22Rv1 (cell line): ENCODE data around the gene ELF2.
"Not testable (repeated sequence)": the region's sequence is repeated elsewhere in the genome, so short reads cannot be mapped to it uniquely, and the experiment has no call there.

Experiments
- ZFX ChIP-seq: fragments of 450-650 bp; IDR thresholded peaks from 2 replicates; pipeline ENCODE4 v1.6.1; 2017; ENCODE audit warnings: antibody characterized with exemption, borderline replicate concordance
- TF ChIP-seq, protein P1 (sequence below): fragments of 450-650 bp; IDR thresholded peaks from 2 replicates; pipeline ENCODE4 v1.5.1; 2017; ENCODE audit warnings: mild to moderate bottlenecking

DNA sequence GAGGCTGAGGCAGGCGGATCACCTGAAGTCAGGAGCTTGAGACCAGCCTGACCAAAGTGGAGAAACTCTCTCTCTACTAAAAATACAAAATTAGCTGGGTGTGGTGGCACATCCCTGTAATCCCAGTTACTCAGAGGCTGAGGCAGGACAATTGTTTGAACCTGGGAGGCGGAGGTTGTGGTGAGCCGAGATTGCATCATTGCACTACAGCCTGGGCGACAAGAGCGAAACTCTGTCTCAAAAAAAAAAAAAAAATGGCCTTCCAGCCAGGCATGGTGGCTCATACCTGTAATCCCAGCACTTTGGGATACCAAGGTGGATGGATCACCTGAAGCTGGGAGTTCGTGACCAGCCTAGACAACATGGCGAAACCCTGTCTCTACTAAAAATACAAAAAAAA is 168.7 kb downstream of the ELF2 start:
- TF ChIP-seq, protein P1, sequence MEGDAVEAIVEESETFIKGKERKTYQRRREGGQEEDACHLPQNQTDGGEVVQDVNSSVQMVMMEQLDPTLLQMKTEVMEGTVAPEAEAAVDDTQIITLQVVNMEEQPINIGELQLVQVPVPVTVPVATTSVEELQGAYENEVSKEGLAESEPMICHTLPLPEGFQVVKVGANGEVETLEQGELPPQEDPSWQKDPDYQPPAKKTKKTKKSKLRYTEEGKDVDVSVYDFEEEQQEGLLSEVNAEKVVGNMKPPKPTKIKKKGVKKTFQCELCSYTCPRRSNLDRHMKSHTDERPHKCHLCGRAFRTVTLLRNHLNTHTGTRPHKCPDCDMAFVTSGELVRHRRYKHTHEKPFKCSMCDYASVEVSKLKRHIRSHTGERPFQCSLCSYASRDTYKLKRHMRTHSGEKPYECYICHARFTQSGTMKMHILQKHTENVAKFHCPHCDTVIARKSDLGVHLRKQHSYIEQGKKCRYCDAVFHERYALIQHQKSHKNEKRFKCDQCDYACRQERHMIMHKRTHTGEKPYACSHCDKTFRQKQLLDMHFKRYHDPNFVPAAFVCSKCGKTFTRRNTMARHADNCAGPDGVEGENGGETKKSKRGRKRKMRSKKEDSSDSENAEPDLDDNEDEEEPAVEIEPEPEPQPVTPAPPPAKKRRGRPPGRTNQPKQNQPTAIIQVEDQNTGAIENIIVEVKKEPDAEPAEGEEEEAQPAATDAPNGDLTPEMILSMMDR: not testable (repeated sequence)
- TF ChIP-seq ZFX: not testable (repeated sequence)
